ENCODE results near the gene SLC39A12.

SLC39A12 gene

DNA sequence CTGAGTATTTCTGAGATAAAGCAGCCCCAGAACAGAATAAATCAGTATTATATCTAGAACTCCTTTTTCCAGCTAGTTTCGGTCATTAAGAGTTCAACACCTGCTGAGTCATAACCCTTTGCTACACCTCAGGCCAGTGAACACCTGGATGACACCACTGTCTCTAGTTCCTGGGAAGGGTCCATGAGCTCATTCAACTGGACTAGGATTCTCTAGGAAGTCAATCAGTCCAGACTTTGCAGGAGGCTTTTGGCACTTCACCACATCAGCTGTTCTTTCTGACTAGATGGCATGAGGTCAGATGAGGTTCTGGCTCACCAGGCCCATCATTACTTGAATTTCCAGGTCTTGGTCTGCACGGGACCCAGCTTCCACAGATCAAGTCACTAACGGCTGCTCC lies 11.7 kb downstream of the SLC39A12 start:
- no peak for DNase-seq

DNA sequence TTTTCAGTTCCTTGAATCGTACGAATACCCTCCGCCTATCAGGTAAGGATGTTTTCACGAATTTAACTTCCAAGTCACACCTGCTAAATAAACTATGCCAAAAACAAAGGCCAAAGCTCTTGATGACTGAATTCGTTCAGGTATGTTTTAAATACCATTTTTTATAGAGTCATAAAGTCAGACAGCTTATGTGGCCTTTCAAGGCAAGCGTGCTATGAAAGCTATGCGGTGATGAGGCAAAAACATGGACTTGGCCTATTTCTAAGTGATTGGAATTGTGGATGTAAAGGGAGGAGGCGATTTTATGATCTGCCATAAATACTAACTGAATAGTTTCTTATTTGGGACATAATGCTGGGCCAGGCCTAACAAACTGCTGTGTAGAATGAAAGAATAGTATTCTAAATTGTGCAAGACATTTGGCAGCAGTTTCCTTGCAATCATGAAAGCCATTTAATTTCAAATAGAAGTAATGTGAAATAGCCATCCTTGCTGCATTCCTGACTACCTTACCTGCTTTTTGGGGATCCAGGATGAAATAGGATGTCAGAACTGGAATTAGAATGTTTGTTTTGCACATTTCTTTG lies 14.0 kb downstream of the SLC39A12 start:
- no peak for DNase-seq

GRCh38 chr10:17974505-17974904 lies 22.8 kb downstream of the SLC39A12 start:
- DNase-seq = no peak

- DNase-seq = no peak
These were observed 29.3 kb downstream of the SLC39A12 start for GRCh38 chr10:17980846-17981565.

- DNase-seq = no peak
These were observed 30.2 kb downstream of the SLC39A12 start for GRCh38 chr10:17981766-17982380.

GRCh38 chr10:17984056-17984455 lies 32.3 kb downstream of the SLC39A12 start:
- no peak for DNase-seq

- DNase-seq = no peak
These were observed 32.8 kb downstream of the SLC39A12 start for GRCh38 chr10:17984563-17984962.

DNA sequence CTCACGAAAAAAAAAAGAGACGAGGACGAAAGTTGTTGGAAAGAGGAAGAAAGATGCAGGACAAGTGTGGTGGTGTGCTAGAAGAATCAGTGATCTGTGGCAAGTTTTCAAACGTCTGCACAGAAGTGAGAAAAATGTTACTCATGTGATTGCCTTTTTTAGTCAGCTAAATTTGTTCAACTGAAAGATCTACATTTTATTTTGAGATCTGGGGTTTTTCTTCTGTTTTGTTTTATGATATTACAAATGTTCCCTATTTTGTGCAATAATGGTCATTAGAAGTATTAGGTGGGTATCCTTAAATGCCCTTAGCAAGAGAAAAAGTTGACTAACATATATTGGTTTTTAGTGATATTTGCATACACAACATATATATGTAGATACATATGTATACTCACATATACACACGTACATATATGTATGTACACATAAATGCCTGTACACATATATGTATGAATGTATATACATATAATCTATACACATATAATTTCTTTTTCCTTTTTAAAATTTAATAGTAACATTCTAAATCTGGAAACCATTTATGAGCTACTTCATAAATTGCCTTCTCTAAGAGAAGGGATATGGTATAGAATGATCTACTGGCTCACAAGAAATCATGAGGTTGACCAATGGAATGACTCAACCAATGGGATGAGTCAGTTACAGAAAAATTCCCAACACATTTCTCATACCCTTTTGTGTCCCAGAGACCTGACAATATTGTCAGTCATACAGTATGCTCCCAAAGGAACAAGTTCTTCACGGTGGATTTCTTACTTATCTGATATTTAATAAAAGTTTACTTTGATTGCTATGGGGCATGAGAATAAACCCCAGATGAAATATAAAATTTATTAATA lies 38.4 kb downstream of the SLC39A12 start:
- DNase-seq = no peak

DNA sequence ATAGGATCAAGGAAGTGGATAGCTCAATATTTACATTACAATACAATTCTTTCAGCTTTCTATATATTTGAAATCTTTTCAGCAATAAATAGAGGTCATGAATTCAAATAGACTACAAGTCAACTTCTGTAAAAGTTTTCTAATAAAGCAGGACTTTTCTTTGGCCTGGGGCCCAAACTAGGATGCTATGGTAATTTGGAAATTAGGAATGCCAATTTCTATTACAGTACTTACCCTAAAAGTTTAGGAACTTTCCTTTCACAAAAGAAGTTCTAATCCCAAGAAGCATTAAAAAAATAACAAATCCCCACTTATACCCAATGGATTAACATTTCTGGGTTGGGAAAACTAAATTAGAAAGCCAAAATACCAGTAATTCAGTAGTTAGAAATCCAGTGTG lies 40.5 kb downstream of the SLC39A12 start:
- no peak for DNase-seq

GRCh38 chr10:17993361-17993760 lies 41.6 kb downstream of the SLC39A12 start:
- DNase-seq = no peak

GRCh38 chr10:18000601-18001000 lies 48.9 kb downstream of the SLC39A12 start:
- no peak for DNase-seq

DNA sequence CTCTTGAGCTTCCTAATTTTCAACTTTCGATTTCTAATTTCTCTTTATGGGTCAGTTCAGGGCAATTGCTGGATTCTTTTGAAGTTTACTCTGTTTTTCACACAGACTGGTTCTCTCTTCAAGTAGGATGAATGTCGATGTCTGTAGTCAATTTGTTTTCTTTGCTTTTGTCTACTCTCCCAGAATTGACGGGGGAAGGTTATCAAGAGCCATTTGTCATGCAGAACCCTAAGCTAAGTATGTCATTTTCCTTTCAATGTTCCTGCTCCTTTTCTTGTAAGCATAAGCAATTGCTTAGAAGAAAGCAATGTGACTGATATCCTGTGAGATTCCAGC lies 53.7 kb downstream of the SLC39A12 start:
- DNase-seq = no peak

DNA sequence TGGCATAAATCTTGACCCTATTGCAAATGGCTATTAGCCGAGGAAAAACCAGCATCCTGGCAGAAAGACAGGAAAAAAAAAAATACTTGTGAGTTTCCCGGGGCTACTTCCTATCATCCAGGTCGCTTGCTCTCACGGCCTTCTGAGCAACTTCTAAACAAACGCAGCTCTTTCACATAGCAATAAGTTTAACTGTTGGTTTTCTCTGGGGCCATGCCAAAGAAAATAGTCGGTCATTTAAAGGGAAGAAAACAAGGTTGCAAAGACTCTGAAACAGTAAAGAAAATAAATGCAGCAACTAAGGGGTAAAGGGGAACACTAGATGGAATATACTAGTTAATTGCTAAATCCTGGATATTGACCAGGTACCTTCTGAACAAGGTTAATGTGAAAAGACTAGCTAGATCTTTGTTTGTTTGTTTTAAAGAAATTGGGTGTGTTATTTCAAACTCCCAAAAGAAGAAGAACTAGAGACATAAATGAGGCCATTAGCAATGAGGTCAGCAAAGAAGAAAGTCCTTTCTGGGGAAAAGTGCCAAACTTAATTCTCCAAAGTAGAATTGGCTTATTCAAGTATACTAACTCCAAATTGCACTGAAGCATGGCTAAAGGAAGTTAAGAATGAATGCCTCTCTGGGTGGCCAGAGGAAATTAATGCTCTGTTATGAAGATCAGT lies 54.2 kb downstream of the SLC39A12 start:
- peak in 1 of 14 donors; percentile 10 for DNase-seq

- no peak for DNase-seq
These were observed 57.3 kb downstream of the SLC39A12 start for GRCh38 chr10:18008986-18009385.

DNA sequence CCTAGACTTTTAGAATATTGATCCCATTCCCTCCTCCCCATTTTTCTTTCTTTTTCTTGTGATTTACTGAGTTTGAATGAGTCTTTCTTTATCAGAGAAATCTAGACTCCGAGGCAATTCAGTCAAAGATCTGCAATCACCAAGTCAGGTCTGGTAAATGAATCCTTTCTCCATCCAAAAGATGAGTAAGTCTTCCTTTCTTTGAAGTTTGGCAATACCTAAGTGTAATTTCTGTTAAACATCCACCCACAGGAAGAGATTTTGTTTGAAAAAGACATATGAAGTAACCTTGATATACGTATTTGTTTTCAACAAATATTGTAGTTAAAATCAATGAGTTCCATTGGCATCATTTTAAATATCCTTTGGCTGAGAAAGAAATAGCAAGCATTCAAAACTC lies 58.3 kb downstream of the SLC39A12 start:
- DNase-seq = no peak

- DNase-seq = no peak
These were observed 68.8 kb downstream of the SLC39A12 start for GRCh38 chr10:18020523-18020922.

- no peak for DNase-seq
These were observed 70.2 kb downstream of the SLC39A12 start for GRCh38 chr10:18021725-18022480.

GRCh38 chr10:18043148-18044006 lies 91.7 kb downstream of the SLC39A12 start:
- DNase-seq = no peak

DNA sequence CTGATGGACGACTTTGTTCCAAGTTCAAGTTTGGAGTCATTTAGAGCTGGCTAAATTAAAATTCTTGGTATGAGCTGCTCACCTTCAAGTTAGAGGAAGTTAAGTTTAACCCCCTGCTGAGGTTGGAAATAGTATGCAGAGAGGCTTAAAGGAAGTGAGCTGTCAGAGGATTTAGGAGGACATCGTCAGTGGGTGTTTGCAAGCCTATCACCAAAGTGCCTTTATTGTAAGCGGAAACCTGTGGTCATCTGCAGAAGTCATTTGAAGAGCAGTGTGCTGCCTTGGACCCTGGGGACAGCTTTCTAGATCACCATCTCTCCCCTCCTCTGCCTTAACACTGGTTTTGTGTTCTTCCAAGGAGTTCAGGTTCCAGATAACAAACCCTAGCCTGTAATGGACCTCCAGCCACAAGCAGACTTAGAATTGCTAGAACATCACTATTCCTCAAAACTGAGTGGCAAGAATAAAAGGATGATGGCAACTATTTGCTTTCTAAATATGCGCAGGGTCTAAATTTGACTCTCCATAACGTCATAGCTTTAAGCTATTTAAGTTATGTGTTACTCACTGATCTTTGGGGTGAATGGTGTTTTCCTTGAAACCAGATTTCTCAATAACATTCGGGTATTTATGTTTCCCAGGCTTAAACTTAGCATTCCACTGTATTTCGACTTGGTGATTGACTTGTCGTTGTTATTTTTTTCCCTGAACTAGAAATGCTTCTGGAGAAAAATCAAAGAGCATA lies 93.4 kb downstream of the SLC39A12 start:
- no peak for DNase-seq

DNA sequence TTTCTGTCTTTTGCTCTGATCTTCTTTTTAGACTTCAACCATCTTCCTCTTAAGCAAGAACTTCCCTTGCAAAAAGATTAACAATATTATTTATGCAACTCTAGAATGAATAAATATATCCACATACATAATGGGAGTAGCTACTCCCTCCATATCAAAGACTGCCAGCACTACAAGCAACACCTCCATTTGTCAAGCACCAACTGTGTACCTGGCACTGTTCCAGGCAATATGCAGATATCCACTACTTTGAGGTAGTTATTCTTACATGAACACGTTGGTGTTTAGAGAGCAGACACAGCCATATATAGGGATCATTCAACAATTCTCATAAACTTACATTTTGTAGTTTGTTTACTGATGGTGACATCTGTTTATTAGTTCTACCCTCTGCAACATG lies 104.9 kb downstream of the SLC39A12 start:
- no peak for DNase-seq

Measured in C1 segment of cervical spinal cord (tissue), 14 donors.